Measurements from ENCODE around the gene KAT7. TPM values are rescaled to one million over a fixed set of nuclear protein-coding genes. Genes with fewer than 3 reads are reported as not detected.

Gene KAT7
- total and polyA plus RNA-seq, 2 of the 8 experiments (the other 6 are each of a cell fraction or from before 2014, with no cell fraction given) = 90.9 to 139 TPM

DNA sequence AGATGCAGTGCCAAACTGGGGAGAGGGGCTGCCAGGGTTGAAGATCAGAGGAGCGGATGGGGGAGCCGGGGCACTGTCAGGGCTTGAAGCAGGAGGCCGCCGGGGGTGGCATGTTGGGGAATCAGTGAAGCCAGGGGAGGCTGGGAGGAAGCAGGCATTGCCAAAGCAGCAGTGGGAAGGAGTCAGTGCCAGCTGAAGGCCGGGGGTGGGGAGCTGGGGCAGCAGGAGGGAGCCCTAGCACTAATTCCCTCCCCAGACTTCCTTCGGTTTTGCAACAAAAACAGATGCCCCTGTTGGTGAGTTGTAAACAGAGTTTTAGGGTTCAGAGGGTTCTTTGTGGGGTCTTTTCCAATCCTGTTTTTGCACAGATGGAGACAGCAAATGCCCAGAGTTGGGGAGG lies 70.3 kb downstream of the KAT7 start (continued):
- TF ChIP-seq, protein P1, sequence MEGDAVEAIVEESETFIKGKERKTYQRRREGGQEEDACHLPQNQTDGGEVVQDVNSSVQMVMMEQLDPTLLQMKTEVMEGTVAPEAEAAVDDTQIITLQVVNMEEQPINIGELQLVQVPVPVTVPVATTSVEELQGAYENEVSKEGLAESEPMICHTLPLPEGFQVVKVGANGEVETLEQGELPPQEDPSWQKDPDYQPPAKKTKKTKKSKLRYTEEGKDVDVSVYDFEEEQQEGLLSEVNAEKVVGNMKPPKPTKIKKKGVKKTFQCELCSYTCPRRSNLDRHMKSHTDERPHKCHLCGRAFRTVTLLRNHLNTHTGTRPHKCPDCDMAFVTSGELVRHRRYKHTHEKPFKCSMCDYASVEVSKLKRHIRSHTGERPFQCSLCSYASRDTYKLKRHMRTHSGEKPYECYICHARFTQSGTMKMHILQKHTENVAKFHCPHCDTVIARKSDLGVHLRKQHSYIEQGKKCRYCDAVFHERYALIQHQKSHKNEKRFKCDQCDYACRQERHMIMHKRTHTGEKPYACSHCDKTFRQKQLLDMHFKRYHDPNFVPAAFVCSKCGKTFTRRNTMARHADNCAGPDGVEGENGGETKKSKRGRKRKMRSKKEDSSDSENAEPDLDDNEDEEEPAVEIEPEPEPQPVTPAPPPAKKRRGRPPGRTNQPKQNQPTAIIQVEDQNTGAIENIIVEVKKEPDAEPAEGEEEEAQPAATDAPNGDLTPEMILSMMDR (IDR thresholded peaks at IDR 0.05; ENCODE audit: control extremely low read depth in 1 of 3, insufficient read depth in 1 of 3, low read depth in 1 of 3, low read length in 3 of 3) = no peak
- TF ChIP-seq GTF2F1 (IDR thresholded peaks at IDR 0.05; ENCODE audit: borderline replicate concordance, low read depth, low read length) = no peak
- TF ChIP-seq NRF1 (IDR thresholded peaks at IDR 0.05; ENCODE audit: low read depth, low read length) = no peak
- TF ChIP-seq SP2 (IDR thresholded peaks at IDR 0.05; ENCODE audit: low read length) = no peak
- no peak for TF ChIP-seq CBX5 (IDR thresholded peaks at IDR 0.05; ENCODE audit: low read depth, low read length)
- no peak for TF ChIP-seq EZH2 (IDR thresholded peaks at IDR 0.05; ENCODE audit: low read depth, low read length, severe bottlenecking)
- TF ChIP-seq ZNF274 (IDR thresholded peaks at IDR 0.05; ENCODE audit: borderline replicate concordance, extremely low read depth, low read length) = no peak
- no peak for TF ChIP-seq EP300 (IDR thresholded peaks at IDR 0.05; ENCODE audit: borderline replicate concordance in 1 of 2, low read depth in 2 of 2, low read length in 2 of 2)

All from H1 (cell line).